ENCODE results near the gene DOCK4.

- TF ChIP-seq CTCF (IDR thresholded peaks at IDR 0.05) (no peak), POLR2A (IDR thresholded peaks at IDR 0.05) (no peak)
Measured at GRCh38 chr7:111728635-111728995, 477.6 kb downstream of the DOCK4 start.

All from esophagus squamous epithelium (tissue), 4 donors.